Brain pericyte (primary cell): ENCODE data around the gene CDCA4.
"Not testable (repeated sequence)": the region's sequence is repeated elsewhere in the genome, so short reads cannot be mapped to it uniquely, and the experiment has no call there.

Experiments used
- DNase-seq: peaks from one replicate; pipeline ENCODE4 v3.0.0-alpha.2; 2012; ENCODE audit warnings: low read depth, low spot score

The CDCA4 gene

GRCh38 chr14:105020815-105021655 is at the start of gene CDCA4:
TSS of gene CDCA4 (minus strand) at chr14:105021083. CDS start at chr14:105011929, 9,154 bp downstream.
- DNase-seq = peak; percentile 86

- DNase-seq = no peak
Observed at GRCh38 chr14:105069871-105070759, 49.2 kb upstream of the CDCA4 start.

GRCh38 chr14:105069522-105069870 is 48.6 kb upstream of the CDCA4 start:
- DNase-seq = no peak

GRCh38 chr14:105068818-105069217 is 47.9 kb upstream of the CDCA4 start:
- DNase-seq = no peak

DNA sequence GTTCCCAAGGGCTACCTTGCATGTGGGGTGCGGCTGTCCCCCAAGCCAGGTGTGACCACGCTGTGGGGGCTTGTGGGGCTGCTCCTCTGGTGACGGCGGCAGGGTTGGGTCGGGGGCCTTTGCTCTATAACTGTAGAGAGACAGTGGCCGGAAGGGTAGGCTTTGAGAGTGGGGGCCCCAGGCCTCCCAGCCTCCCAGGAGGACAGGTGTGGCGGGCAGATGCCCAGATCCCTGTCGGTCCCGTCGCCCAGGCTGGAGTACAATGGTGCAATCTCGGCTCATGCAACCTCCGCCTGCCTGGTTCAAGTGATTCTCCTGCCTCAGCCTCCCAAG is 47.1 kb upstream of the CDCA4 start:
- DNase-seq = no peak

- DNase-seq = no peak
Observed at GRCh38 chr14:105067140-105067968, 46.5 kb upstream of the CDCA4 start.

DNA sequence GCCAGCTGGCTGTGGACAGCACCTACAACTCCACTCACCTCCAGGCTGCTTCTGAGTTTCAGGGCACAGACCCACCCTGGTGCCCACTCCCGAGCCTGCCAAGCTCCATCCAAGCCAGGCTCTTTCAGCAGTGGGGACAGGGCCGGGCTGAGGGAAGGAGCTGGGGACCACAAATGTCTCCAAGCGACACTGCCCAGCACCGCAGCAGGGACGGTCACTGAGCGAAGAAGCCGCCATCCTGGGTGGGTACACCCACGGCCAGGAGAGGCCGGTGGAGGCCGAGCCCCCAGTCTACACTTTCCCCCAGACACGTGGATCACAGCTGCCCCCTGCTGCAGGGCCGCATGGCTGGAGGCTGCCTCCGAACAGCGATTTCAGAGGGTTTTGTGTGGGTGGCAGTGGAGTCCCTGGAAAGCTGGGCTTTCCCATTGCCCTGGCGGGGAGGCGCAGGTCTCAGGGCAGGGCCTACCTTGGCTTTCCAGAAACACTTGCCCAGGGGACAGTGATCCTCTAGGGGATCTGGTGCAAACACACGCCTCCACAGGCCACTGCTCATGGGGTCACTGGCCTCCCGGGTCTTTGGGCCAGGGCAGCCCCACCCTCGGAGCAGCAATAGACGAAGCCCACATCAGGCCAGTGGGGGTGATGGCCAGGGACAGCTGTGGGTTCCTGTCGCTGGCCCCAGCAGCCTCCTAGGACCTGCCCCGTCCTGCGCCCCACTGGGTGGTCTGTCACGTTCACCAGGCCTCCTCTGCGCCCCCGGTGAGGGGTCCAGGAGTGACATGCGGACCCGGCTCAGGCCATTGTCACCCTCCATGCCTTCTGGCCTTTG is 45.6 kb upstream of the CDCA4 start:
- DNase-seq = no peak

GRCh38 chr14:105065280-105066228 is 44.7 kb upstream of the CDCA4 start, which contains the start of gene GPR132:
TSS of gene GPR132 (minus strand) at chr14:105065430. CDS start at chr14:105055420, 10,010 bp downstream.
- DNase-seq = no peak

DNA sequence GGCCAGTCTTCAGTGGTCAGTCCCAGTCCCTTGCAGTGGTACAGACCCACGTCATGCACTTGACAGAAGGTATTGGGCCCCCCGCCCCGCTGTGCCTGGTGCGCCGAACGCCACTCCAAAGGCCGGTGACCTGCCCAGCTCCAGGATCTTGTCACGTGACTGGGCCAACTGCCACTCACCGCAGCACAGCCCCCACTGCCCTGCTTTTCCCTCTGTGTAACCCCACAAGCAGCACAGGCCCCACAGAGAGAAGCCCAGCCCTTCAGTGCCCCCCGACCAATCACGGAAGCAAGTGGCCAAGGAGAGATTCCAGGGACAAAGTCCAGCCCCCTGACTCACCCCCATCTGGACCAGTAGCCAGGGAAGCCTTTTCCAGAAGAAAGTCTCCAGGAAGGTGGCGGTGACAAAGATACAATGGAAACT is 43.8 kb upstream of the CDCA4 start:
- DNase-seq = no peak

GRCh38 chr14:105064001-105064400 is 43.1 kb upstream of the CDCA4 start:
- DNase-seq = no peak

GRCh38 chr14:105063506-105063905 is 42.6 kb upstream of the CDCA4 start:
- not testable (repeated sequence) for DNase-seq

GRCh38 chr14:105063056-105063455 is 42.2 kb upstream of the CDCA4 start:
- no peak for DNase-seq

GRCh38 chr14:105062048-105062433 is 41.2 kb upstream of the CDCA4 start:
- no peak for DNase-seq

DNA sequence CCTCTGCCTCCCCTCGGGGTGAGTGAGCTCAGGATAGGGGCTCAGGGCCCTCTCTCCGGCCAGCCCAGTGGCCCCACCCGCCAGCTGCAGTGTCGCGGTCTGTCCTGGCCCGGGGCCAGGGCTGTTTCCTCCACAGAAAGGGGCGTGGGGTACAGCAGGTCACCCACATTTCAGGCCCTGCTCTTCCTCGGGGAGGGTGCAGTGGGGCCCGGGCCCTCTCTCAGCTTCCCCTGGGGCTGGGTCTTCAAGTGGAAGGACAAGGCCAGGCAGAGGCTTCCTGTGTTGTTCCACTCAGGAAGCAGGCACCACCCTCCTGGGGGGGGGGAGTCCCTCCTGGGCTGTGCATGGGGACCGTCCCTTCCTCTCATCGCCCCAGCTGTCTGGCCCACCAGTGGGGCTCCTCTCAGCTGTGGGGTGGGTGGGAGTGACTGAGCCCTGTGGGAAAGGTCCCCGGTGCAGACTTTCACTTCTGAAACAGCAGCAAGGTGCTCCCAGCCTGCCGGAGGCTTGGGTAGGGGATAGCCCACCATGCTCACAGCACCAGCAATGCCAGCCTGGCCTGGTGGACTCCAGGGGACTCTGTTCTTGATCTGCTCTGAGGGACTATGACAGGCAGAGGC is 40.7 kb upstream of the CDCA4 start:
- DNase-seq = no peak

GRCh38 chr14:105060751-105061427 is 40.0 kb upstream of the CDCA4 start:
- DNase-seq = peak; percentile 87

GRCh38 chr14:105059925-105060565 is 39.2 kb upstream of the CDCA4 start:
- DNase-seq = no peak

DNA sequence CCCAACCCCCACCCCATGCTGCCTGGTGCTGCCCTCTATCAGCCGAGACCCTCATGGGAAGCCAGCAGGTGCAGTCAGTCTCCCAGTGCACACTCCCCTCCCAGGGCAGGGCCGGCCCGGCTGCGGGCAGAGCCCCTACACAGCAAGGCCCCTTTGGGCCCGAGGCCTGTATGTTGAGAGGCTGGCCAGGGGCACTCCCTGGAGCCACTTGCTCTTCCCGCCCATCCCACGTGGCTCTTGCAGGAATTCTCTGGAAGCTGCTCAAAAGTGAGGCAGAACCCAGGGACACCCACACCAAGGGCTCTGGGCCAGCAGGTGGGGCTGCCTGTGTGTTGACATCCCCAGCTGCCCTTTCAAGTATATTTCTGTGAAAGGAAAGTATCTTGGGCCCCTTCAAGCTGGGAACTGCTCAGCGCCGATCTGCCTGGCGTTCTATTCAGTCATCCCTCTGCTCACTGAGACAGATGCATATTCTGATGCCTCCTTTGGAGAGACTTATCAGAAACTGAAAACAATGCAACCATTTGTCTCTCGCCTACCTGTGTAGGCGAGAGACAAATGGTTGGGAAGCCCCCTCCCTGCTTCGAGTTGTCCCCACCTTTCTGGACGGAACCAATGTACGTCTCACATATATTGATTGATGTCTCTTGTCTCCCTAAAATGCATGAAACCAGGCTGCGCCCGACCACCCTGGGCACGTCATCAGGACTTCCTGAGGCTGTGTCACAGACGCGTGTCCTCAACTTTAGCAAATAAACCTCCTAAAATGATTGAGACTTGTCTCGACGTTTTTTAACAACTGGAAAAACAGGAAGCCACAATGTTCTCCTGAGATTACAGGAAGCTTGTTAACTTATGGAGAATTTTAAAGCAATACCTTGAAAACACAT is 38.4 kb upstream of the CDCA4 start:
- DNase-seq = no peak
